Measurements from ENCODE around the gene CSH2.
"Not testable (repeated sequence)": the region's sequence is repeated elsewhere in the genome, so short reads cannot be mapped to it uniquely, and the experiment has no call there.

The CSH2 gene

GRCh38 chr17:63896524-63897354, 23.3 kb upstream of the CSH2 start, which contains the start of gene CSH1:
TSS of gene CSH1 (minus strand) at chr17:63896574. CDS start at chr17:63896511, 63 bp downstream.
- not testable (repeated sequence) for DNase-seq

- not testable (repeated sequence) for DNase-seq
Measured at GRCh38 chr17:63894821-63895220, 21.3 kb upstream of the CSH2 start.

- DNase-seq, result not testable (repeated sequence)
Measured at GRCh38 chr17:63894021-63894420, 20.5 kb upstream of the CSH2 start.

- DNase-seq, result not testable (repeated sequence)
Measured at GRCh38 chr17:63892316-63893037, 19.0 kb upstream of the CSH2 start.

- DNase-seq, result peak; percentile 27
Measured at GRCh38 chr17:63889026-63889848, 15.8 kb upstream of the CSH2 start.

- DNase-seq, result not testable (repeated sequence)
Measured at GRCh38 chr17:63885119-63885518, 11.6 kb upstream of the CSH2 start.

GRCh38 chr17:63882626-63883126, 9.2 kb upstream of the CSH2 start:
- not testable (repeated sequence) for DNase-seq

GRCh38 chr17:63881935-63882601, 8.6 kb upstream of the CSH2 start, which contains the start of gene GH2:
TSS of gene GH2 (minus strand) at chr17:63881944. CDS start at chr17:63881801, 143 bp downstream.
- peak; percentile 45 for DNase-seq

GRCh38 chr17:63881337-63881736, 7.9 kb upstream of the CSH2 start:
- DNase-seq, result not testable (repeated sequence)

- DNase-seq, result no peak
Measured at GRCh38 chr17:63880706-63881105, 7.2 kb upstream of the CSH2 start.

GRCh38 chr17:63878413-63878812, 4.9 kb upstream of the CSH2 start:
- DNase-seq, result not testable (repeated sequence)

- DNase-seq, result not testable (repeated sequence)
Measured at GRCh38 chr17:63874693-63875092, 1.2 kb upstream of the CSH2 start.

- not testable (repeated sequence) for DNase-seq
Measured at GRCh38 chr17:63874061-63874626, 667 bp upstream of the CSH2 start.

- DNase-seq, result not testable (repeated sequence)
Measured at GRCh38 chr17:63871646-63872365, 1.7 kb downstream of the CSH2 start.

- not testable (repeated sequence) for DNase-seq
Measured at GRCh38 chr17:63870292-63870665, 3.2 kb downstream of the CSH2 start.

GRCh38 chr17:63869491-63870291, 3.8 kb downstream of the CSH2 start:
- peak; percentile 34 for DNase-seq

GRCh38 chr17:63866625-63867024, 6.9 kb downstream of the CSH2 start:
- not testable (repeated sequence) for DNase-seq

- no peak for DNase-seq
Measured at GRCh38 chr17:63859257-63859656, 14.2 kb downstream of the CSH2 start.

- not testable (repeated sequence) for DNase-seq
Measured at GRCh38 chr17:63856425-63856824, 17.1 kb downstream of the CSH2 start.

- no peak for DNase-seq
Measured at GRCh38 chr17:63855185-63855584, 18.3 kb downstream of the CSH2 start.
